GM23338 (cell line): ENCODE data around the gene RIC8B. TPM values are rescaled to one million over a fixed set of nuclear protein-coding genes. Genes with fewer than 3 reads are reported as not detected.
A peak's percentile ranks its signal among the peaks of the same experiment; 100 is the strongest.

Experiments
- ATAC-seq: fragments of 200-7000 bp; cut with Tn5 transposase; 3 replicates; pipeline ENCODE4 v1.9.1; 2020
- DNase-seq: peaks from one replicate; pipeline ENCODE4 v3.0.0-alpha.2; 2015; ENCODE audit warnings: low spot score
- H2AFZ ChIP-seq: fragments of 200-600 bp; sonication (generic); 2 replicates; pipeline ENCODE4 v1.8.0; 2016; ENCODE audit warnings: antibody characterized with exemption, mild to moderate bottlenecking, moderate library complexity
- H3F3A ChIP-seq: fragments of 200-600 bp; sonication (generic); replicated peaks from 2 replicates; pipeline ENCODE4 v1.8.0; 2017; ENCODE audit warnings: antibody characterized with exemption, mixed run types, low read depth
- H3K27ac ChIP-seq: fragments of 200-600 bp; sonication (generic); 2 replicates; pipeline ENCODE4 v1.6.1; 2016; ENCODE audit warnings: low read depth
- H3K27me3 ChIP-seq: fragments of 200-600 bp; sonication (generic); 2 replicates; pipeline ENCODE4 v1.8.0; 2016; ENCODE audit warnings: mild to moderate bottlenecking, mixed run types, moderate library complexity; ENCODE audit not compliant: insufficient read depth
- H3K36me3 ChIP-seq: fragments of 200-600 bp; sonication (generic); 2 replicates; pipeline ENCODE4 v1.8.0; 2016; ENCODE audit warnings: mild to moderate bottlenecking; ENCODE audit not compliant: insufficient read depth
- H3K4me1 ChIP-seq: fragments of 200-600 bp; sonication (generic); 2 replicates; pipeline ENCODE4 v1.8.0; 2016; ENCODE audit warnings: mild to moderate bottlenecking, moderate library complexity; ENCODE audit not compliant: insufficient read depth
- H3K4me2 ChIP-seq: fragments of 200-600 bp; sonication (generic); 2 replicates; pipeline ENCODE4 v1.7.1; 2017; ENCODE audit warnings: mixed run types
- H3K4me3 ChIP-seq: fragments of 200-600 bp; sonication (generic); 2 replicates; pipeline ENCODE4 v1.6.1; 2016; ENCODE audit warnings: mixed run types
- H3K79me2 ChIP-seq: fragments of 200-600 bp; sonication (generic); replicated peaks from 2 replicates; pipeline ENCODE4 v1.8.0; 2017; ENCODE audit warnings: mild to moderate bottlenecking; ENCODE audit not compliant: insufficient read depth
- H3K9me2 ChIP-seq: fragments of 200-600 bp; sonication (generic); 2 replicates; pipeline ENCODE4 v1.8.0; 2017; ENCODE audit not compliant: insufficient read depth
- H4K20me1 ChIP-seq: fragments of 200-600 bp; sonication (generic); replicated peaks from 2 replicates; pipeline ENCODE4 v1.8.0; 2017; ENCODE audit warnings: mild to moderate bottlenecking; ENCODE audit not compliant: insufficient read depth
- H3K27ac Mint-ChIP-seq: 2 replicates; pipeline ENCODE4 v1.8.0; 2020; ENCODE audit warnings: inconsistent platforms, mild to moderate bottlenecking, moderate library complexity, mixed read lengths
- H3K27me3 Mint-ChIP-seq: 3 replicates; pipeline ENCODE4 v1.8.0; 2022; ENCODE audit warnings: low read depth, mild to moderate bottlenecking, moderate library complexity, mixed read lengths, inconsistent platforms; ENCODE audit not compliant: insufficient read depth, poor library complexity
- H3K36me3 Mint-ChIP-seq: 3 replicates; pipeline ENCODE4 v1.8.0; 2021; ENCODE audit warnings: low read depth, mild to moderate bottlenecking, inconsistent platforms, moderate library complexity, mixed read lengths
- H3K4me1 Mint-ChIP-seq: 3 replicates; pipeline ENCODE4 v1.8.0; 2020; ENCODE audit warnings: mild to moderate bottlenecking, inconsistent platforms, mixed read lengths
- H3K4me3 Mint-ChIP-seq: 3 replicates; pipeline ENCODE4 v1.8.0; 2021; ENCODE audit warnings: moderate library complexity, mild to moderate bottlenecking, inconsistent platforms, mixed read lengths
- H3K9me3 Mint-ChIP-seq: 3 replicates; pipeline ENCODE4 v1.8.0; 2020; ENCODE audit warnings: moderate library complexity, mild to moderate bottlenecking, inconsistent platforms, mixed read lengths
- CREB1 ChIP-seq: fragments of 250-450 bp; sonication (Bioruptor Pico); IDR thresholded peaks from 2 replicates; pipeline ENCODE4 v1.5.0; 2020; ENCODE audit warnings: low read depth, mild to moderate bottlenecking, moderate library complexity
- EZH2 ChIP-seq: fragments of 200-600 bp; sonication (generic); IDR thresholded peaks from one replicate; pipeline ENCODE4 v1.8.0; 2017; ENCODE audit warnings: antibody characterized with exemption, mild to moderate bottlenecking, low read depth; ENCODE audit not compliant: unreplicated experiment
- EZH2phosphoT487 ChIP-seq: fragments of 200-600 bp; sonication (generic); IDR thresholded peaks from one replicate; pipeline ENCODE4 v1.8.1; 2018; ENCODE audit warnings: antibody characterized with exemption; ENCODE audit not compliant: unreplicated experiment
- JUNB ChIP-seq: IDR thresholded peaks from one replicate; pipeline ENCODE4 v1.6.1; 2016; ENCODE audit warnings: antibody characterized with exemption; ENCODE audit not compliant: unreplicated experiment
- NANOG ChIP-seq: IDR thresholded peaks from 2 replicates; pipeline ENCODE4 v1.6.1; 2016; ENCODE audit warnings: antibody characterized with exemption, borderline replicate concordance
- POLR2AphosphoS5 ChIP-seq: IDR thresholded peaks from 2 replicates; pipeline ENCODE4 v1.6.1; 2016; ENCODE audit warnings: antibody characterized with exemption, low read depth
- STAT1 ChIP-seq: IDR thresholded peaks from one replicate; pipeline ENCODE4 v1.6.1; 2016; ENCODE audit warnings: antibody characterized with exemption; ENCODE audit not compliant: unreplicated experiment
- ZNF114 ChIP-seq: fragments of 250-450 bp; sonication (Bioruptor Pico); IDR thresholded peaks from 2 replicates; pipeline ENCODE4 v1.5.0; 2020; ENCODE audit warnings: mild to moderate bottlenecking, moderate library complexity
- ZNF331 ChIP-seq: fragments of 250-450 bp; sonication (Bioruptor Pico); IDR thresholded peaks from 2 replicates; pipeline ENCODE4 v1.5.0; 2020; ENCODE audit warnings: low read depth, mild to moderate bottlenecking, moderate library complexity
- polyA plus RNA-seq: library from polyadenylated mRNA; unstranded; fragments of >200 nt; fragmentation: Nextera tagmentation; extraction: Ambion mirVana; gene quantifications from 2 replicates; pipeline ENCODE4 v1.2.1, GENCODE V29; 2016
- total RNA-seq: library from RNA; depleted of rRNA; stranded (reverse); fragments of >200 nt; shearing (Covaris generic); gene quantifications from 2 replicates; pipeline ENCODE4 v1.2.3, GENCODE V29; 2014
- TF ChIP-seq, protein P1 (sequence below), 2 experiments: fragments of 200-600 bp in 1 of 2; sonication (generic) in 1 of 2; conservative IDR thresholded peaks; 2 replicates each; pipeline versions ENCODE4 v1.5.1 to v1.6.1; 2016 to 2017; ENCODE audit warnings: antibody characterized with exemption in 2 of 2, low read depth in 2 of 2, mild to moderate bottlenecking in 2 of 2, moderate library complexity in 1 of 2
- TF ChIP-seq, protein P2 (sequence below): fragments of 250-450 bp; sonication (Bioruptor Pico); IDR thresholded peaks from 2 replicates; pipeline ENCODE4 v1.5.0; 2020; ENCODE audit warnings: mild to moderate bottlenecking, moderate library complexity
- TF ChIP-seq, protein P3 (sequence below): IDR thresholded peaks from one replicate; pipeline ENCODE4 v1.6.1; 2018; ENCODE audit warnings: antibody characterized with exemption; ENCODE audit not compliant: unreplicated experiment
- TF ChIP-seq, protein P4 (sequence below): IDR thresholded peaks from 2 replicates; pipeline ENCODE4 v1.6.1; 2016; ENCODE audit warnings: antibody characterized with exemption

The RIC8B gene
- total and polyA plus RNA-seq, 2 experiments from 2014 or later = 12.3 to 25.5 TPM

DNA sequence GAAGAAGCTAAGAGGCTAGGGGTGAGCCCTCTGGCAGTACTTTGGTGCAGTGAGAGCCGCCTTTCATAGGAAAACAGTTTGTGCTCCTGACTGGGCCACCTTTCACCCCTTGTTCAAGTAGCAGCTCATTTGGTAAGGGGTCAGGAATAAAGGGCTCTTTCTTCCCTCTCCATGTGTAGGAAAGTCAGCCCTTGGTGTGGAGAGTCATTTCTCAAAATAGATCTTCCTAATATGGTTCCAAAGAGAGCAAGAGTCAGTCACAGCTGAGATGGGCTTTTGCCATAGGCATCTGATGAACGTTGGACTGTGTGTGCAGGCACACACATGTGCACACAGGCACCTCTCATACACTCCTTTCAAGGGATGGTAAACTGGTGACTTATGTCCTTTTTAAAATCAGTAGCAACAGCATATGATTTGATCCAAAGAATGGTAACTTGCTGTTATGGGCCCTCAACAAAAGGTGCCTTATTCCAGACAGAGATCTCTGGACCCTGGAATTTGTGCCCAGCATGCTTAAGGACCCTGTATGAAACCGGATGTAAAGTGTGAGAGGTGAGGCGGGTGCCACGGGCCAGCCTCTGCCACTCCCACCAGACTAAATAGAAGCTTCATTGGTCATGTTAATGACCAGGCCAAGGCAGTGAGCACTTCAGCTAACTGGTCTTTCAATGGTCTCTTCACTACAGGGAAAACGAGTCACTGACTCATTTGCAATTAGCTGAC lies 16.7 kb upstream of the RIC8B start:
- H3K79me2 ChIP-seq = no peaks in the 10 kb centered on the region
- no peak overlapping the region for H3K4me3 ChIP-seq
- H3K27ac Mint-ChIP-seq = no peak overlapping the region
- H3K9me3 Mint-ChIP-seq = no peaks in the 10 kb centered on the region
- peaks cover 6% of the 10 kb centered on the region; the same call in 1 of the 2 replicates for H3K9me2 ChIP-seq
- ATAC-seq (no peak), DNase-seq (no peak)
- H3K27me3 ChIP-seq = no peaks in the 10 kb centered on the region
- H3K4me2 ChIP-seq = no peak overlapping the region
- H3F3A ChIP-seq = peaks cover 8% of the 10 kb centered on the region; the same call in 1 of the 2 replicates
- H3K36me3 ChIP-seq = no peaks in the 10 kb centered on the region
- TF ChIP-seq ZNF331 (no peak), EZH2phosphoT487 (no peak), ZNF114 (CRISPR knock-in tag) (no peak), STAT1 (no peak), POLR2AphosphoS5 (no peak), CREB1 (CRISPR knock-in tag) (no peak), EZH2 (no peak), NANOG (no peak), JUNB (no peak)
- TF ChIP-seq, protein P1, sequence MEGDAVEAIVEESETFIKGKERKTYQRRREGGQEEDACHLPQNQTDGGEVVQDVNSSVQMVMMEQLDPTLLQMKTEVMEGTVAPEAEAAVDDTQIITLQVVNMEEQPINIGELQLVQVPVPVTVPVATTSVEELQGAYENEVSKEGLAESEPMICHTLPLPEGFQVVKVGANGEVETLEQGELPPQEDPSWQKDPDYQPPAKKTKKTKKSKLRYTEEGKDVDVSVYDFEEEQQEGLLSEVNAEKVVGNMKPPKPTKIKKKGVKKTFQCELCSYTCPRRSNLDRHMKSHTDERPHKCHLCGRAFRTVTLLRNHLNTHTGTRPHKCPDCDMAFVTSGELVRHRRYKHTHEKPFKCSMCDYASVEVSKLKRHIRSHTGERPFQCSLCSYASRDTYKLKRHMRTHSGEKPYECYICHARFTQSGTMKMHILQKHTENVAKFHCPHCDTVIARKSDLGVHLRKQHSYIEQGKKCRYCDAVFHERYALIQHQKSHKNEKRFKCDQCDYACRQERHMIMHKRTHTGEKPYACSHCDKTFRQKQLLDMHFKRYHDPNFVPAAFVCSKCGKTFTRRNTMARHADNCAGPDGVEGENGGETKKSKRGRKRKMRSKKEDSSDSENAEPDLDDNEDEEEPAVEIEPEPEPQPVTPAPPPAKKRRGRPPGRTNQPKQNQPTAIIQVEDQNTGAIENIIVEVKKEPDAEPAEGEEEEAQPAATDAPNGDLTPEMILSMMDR (conservative IDR thresholded peaks at IDR 0.05; ENCODE audit: low read depth in 2 of 2) = no peak
- TF ChIP-seq, protein P2, sequence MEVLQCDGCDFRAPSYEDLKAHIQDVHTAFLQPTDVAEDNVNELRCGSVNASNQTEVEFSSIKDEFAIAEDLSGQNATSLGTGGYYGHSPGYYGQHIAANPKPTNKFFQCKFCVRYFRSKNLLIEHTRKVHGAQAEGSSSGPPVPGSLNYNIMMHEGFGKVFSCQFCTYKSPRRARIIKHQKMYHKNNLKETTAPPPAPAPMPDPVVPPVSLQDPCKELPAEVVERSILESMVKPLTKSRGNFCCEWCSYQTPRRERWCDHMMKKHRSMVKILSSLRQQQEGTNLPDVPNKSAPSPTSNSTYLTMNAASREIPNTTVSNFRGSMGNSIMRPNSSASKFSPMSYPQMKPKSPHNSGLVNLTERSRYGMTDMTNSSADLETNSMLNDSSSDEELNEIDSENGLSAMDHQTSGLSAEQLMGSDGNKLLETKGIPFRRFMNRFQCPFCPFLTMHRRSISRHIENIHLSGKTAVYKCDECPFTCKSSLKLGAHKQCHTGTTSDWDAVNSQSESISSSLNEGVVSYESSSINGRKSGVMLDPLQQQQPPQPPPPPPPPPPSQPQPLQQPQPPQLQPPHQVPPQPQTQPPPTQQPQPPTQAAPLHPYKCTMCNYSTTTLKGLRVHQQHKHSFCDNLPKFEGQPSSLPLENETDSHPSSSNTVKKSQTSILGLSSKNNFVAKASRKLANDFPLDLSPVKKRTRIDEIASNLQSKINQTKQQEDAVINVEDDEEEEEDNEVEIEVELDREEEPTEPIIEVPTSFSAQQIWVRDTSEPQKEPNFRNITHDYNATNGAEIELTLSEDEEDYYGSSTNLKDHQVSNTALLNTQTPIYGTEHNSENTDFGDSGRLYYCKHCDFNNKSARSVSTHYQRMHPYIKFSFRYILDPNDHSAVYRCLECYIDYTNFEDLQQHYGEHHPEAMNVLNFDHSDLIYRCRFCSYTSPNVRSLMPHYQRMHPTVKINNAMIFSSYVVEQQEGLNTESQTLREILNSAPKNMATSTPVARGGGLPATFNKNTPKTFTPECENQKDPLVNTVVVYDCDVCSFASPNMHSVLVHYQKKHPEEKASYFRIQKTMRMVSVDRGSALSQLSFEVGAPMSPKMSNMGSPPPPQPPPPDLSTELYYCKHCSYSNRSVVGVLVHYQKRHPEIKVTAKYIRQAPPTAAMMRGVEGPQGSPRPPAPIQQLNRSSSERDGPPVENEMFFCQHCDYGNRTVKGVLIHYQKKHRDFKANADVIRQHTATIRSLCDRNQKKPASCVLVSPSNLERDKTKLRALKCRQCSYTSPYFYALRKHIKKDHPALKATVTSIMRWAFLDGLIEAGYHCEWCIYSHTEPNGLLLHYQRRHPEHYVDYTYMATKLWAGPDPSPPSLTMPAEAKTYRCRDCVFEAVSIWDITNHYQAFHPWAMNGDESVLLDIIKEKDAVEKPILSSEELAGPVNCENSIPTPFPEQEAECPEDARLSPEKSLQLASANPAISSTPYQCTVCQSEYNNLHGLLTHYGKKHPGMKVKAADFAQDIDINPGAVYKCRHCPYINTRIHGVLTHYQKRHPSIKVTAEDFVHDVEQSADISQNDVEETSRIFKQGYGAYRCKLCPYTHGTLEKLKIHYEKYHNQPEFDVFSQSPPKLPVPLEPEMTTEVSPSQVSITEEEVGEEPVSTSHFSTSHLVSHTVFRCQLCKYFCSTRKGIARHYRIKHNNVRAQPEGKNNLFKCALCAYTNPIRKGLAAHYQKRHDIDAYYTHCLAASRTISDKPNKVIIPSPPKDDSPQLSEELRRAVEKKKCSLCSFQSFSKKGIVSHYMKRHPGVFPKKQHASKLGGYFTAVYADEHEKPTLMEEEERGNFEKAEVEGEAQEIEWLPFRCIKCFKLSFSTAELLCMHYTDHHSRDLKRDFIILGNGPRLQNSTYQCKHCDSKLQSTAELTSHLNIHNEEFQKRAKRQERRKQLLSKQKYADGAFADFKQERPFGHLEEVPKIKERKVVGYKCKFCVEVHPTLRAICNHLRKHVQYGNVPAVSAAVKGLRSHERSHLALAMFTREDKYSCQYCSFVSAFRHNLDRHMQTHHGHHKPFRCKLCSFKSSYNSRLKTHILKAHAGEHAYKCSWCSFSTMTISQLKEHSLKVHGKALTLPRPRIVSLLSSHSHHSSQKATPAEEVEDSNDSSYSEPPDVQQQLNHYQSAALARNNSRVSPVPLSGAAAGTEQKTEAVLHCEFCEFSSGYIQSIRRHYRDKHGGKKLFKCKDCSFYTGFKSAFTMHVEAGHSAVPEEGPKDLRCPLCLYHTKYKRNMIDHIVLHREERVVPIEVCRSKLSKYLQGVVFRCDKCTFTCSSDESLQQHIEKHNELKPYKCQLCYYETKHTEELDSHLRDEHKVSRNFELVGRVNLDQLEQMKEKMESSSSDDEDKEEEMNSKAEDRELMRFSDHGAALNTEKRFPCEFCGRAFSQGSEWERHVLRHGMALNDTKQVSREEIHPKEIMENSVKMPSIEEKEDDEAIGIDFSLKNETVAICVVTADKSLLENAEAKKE (CRISPR knock-in tag) = no peak
- TF ChIP-seq, protein P3, sequence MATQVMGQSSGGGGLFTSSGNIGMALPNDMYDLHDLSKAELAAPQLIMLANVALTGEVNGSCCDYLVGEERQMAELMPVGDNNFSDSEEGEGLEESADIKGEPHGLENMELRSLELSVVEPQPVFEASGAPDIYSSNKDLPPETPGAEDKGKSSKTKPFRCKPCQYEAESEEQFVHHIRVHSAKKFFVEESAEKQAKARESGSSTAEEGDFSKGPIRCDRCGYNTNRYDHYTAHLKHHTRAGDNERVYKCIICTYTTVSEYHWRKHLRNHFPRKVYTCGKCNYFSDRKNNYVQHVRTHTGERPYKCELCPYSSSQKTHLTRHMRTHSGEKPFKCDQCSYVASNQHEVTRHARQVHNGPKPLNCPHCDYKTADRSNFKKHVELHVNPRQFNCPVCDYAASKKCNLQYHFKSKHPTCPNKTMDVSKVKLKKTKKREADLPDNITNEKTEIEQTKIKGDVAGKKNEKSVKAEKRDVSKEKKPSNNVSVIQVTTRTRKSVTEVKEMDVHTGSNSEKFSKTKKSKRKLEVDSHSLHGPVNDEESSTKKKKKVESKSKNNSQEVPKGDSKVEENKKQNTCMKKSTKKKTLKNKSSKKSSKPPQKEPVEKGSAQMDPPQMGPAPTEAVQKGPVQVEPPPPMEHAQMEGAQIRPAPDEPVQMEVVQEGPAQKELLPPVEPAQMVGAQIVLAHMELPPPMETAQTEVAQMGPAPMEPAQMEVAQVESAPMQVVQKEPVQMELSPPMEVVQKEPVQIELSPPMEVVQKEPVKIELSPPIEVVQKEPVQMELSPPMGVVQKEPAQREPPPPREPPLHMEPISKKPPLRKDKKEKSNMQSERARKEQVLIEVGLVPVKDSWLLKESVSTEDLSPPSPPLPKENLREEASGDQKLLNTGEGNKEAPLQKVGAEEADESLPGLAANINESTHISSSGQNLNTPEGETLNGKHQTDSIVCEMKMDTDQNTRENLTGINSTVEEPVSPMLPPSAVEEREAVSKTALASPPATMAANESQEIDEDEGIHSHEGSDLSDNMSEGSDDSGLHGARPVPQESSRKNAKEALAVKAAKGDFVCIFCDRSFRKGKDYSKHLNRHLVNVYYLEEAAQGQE = no peak
- TF ChIP-seq, protein P4, sequence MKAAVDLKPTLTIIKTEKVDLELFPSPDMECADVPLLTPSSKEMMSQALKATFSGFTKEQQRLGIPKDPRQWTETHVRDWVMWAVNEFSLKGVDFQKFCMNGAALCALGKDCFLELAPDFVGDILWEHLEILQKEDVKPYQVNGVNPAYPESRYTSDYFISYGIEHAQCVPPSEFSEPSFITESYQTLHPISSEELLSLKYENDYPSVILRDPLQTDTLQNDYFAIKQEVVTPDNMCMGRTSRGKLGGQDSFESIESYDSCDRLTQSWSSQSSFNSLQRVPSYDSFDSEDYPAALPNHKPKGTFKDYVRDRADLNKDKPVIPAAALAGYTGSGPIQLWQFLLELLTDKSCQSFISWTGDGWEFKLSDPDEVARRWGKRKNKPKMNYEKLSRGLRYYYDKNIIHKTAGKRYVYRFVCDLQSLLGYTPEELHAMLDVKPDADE = no peak
- no peaks in the 10 kb centered on the region for H3K27me3 Mint-ChIP-seq
- H4K20me1 ChIP-seq = no peaks in the 10 kb centered on the region
- H3K4me1 Mint-ChIP-seq = peaks cover 25% of the 10 kb centered on the region
- no peaks in the 10 kb centered on the region for H3K36me3 Mint-ChIP-seq
- H3K4me1 ChIP-seq = peaks cover 11% of the 10 kb centered on the region
- 0 out of 2 replicates have a peak overlapping the region, but pooled peaks have one; percentile 69 for H2AFZ ChIP-seq
- H3K4me3 Mint-ChIP-seq = no peak overlapping the region
- no peak overlapping the region for H3K27ac ChIP-seq
